A549 (cell line): ENCODE data around the gene RGS17. TPM values are rescaled to one million over a fixed set of nuclear protein-coding genes. Genes with fewer than 3 reads are reported as not detected.

Experiments used
- ATAC-seq, 2 experiments: fragments of 200-7000 bp in 1 of 2; fragments of >200 bp in 1 of 2; cut with Nextera tagmentation in 1 of 2; cut with Tn5 transposase in 1 of 2; 3 replicates each; pipeline versions ENCODE4 v1.8.0 to v1.9.1; 2018 to 2020; ENCODE audit warnings: mild to moderate bottlenecking in 1 of 2, moderate library complexity in 1 of 2
- CTCF ChIA-PET: fragments of 300-600 bp; sonication (Branson Sonifier 250); formaldehyde crosslinking; extraction: SDS; loops from one replicate; lab custom pipeline; 2021; ENCODE audit warnings: antibody characterized with exemption, inconsistent platforms; lab: Yijun Ruan, JAX
- POLR2A ChIA-PET: fragments of 350-600 bp; formaldehyde crosslinking; extraction: SDS; loops from one replicate; lab custom pipeline; 2021; ENCODE audit warnings: antibody characterized with exemption, inconsistent platforms; lab: Yijun Ruan, JAX
- DNase-seq, 2 experiments: peaks; one replicate each; pipeline versions ENCODE4 v3.0.0 to v3.0.0-alpha.2; 2011 to 2016; ENCODE audit warnings: low read depth in 1 of 2, low spot score in 1 of 2
- FAIRE-seq: peaks from 2 replicates; lab custom pipeline; 2011; peaks lifted over from hg19 to GRCh38; lab: Jason Lieb, UNC
- H3K27ac ChIP-seq, 2 experiments: fragments of >200 bp; sonication (Bioruptor Twin); formaldehyde crosslinking; 3 replicates each; pipeline ENCODE4 v1.5.1; 2016 to 2017
- H3K4me1 ChIP-seq: fragments of >200 bp; sonication (Bioruptor Twin); formaldehyde crosslinking; 3 replicates; pipeline ENCODE4 v1.6.1; 2016
- H3K4me2 ChIP-seq: fragments of >200 bp; sonication (Bioruptor Twin); formaldehyde crosslinking; 3 replicates; pipeline ENCODE4 v1.6.1; 2016
- H3K4me3 ChIP-seq: fragments of >200 bp; sonication (Bioruptor Twin); formaldehyde crosslinking; 3 replicates; pipeline ENCODE4 v1.5.1; 2016
- H3K9me3 ChIP-seq: fragments of >200 bp; sonication (Bioruptor Twin); formaldehyde crosslinking; 3 replicates; pipeline ENCODE4 v1.6.1; 2016
- BHLHE40 ChIP-seq: IDR thresholded peaks from 2 replicates; pipeline ENCODE4 v1.6.1; 2012; ENCODE audit warnings: low read depth, low read length, inconsistent platforms
- CBX2 ChIP-seq: fragments of 200-600 bp; sonication (generic); IDR thresholded peaks from 2 replicates; pipeline ENCODE4 v1.6.1; 2016; ENCODE audit warnings: low read depth, mild to moderate bottlenecking, borderline replicate concordance
- CHD2 ChIP-seq: fragments of 150-350 bp; IDR thresholded peaks from 2 replicates; pipeline ENCODE4 v1.6.1; 2014; ENCODE audit warnings: low read length; ENCODE audit not compliant: partially characterized antibody
- FOSL2 ChIP-seq, 2 experiments: fragments of 450-650 bp in 1 of 2; fragments of >200 bp in 1 of 2; sonication (Bioruptor Twin) in 1 of 2; formaldehyde crosslinking; IDR thresholded peaks; 2 replicates each; pipeline versions ENCODE4 v1.5.0 to v1.6.1; 2016 to 2020; ENCODE audit warnings: mild to moderate bottlenecking in 1 of 2, moderate library complexity in 1 of 2
- HDAC2 ChIP-seq: fragments of 200-600 bp; sonication (generic); IDR thresholded peaks from 2 replicates; pipeline ENCODE4 v1.6.1; 2016
- HEYL ChIP-seq: fragments of 250-450 bp; sonication (Bioruptor Pico); IDR thresholded peaks from 2 replicates; pipeline ENCODE4 v1.8.0; 2021; ENCODE audit warnings: mild to moderate bottlenecking, moderate library complexity
- HOXA7 ChIP-seq: fragments of 250-450 bp; sonication (Bioruptor Pico); IDR thresholded peaks from 2 replicates; pipeline ENCODE4 v1.5.0; 2020; ENCODE audit warnings: mild to moderate bottlenecking, moderate library complexity
- JUNB ChIP-seq: fragments of >200 bp; sonication (Bioruptor Twin); formaldehyde crosslinking; IDR thresholded peaks from 2 replicates; pipeline ENCODE4 v1.6.1; 2016
- KDM1A ChIP-seq: fragments of 200-600 bp; sonication (generic); IDR thresholded peaks from 2 replicates; pipeline ENCODE4 v1.6.1; 2016; ENCODE audit warnings: low read depth, mild to moderate bottlenecking
- MAFK ChIP-seq: fragments of 450-650 bp; IDR thresholded peaks from 2 replicates; pipeline ENCODE4 v1.6.1; 2014; ENCODE audit not compliant: partially characterized antibody
- MYC ChIP-seq: IDR thresholded peaks from 2 replicates; pipeline ENCODE4 v1.6.1; 2012; ENCODE audit warnings: mild to moderate bottlenecking, inconsistent platforms, low read length, improper control_type of control experiment, borderline replicate concordance
- NFE2L2 ChIP-seq: fragments of 150-350 bp; conservative IDR thresholded peaks from 2 replicates; pipeline ENCODE4 v1.6.1; 2014; ENCODE audit warnings: low read length
- NPAS2 ChIP-seq: fragments of 250-450 bp; sonication (Bioruptor Pico); IDR thresholded peaks from 2 replicates; pipeline ENCODE4 v1.8.0; 2022; ENCODE audit warnings: mild to moderate bottlenecking, moderate library complexity, borderline replicate concordance
- PHF8 ChIP-seq: fragments of 200-600 bp; sonication (generic); IDR thresholded peaks from 2 replicates; pipeline ENCODE4 v1.6.1; 2016; ENCODE audit warnings: low read depth, mild to moderate bottlenecking, antibody characterized with exemption, moderate library complexity, borderline replicate concordance
- RAD21 ChIP-seq, 2 experiments: fragments of >200 bp in 1 of 2; sonication (Bioruptor Twin) in 1 of 2; formaldehyde crosslinking in 1 of 2; IDR thresholded peaks in 1 of 2; conservative IDR thresholded peaks in 1 of 2; 2 replicates in 1 of 2; 3 replicates in 1 of 2; pipeline ENCODE4 v1.6.1; 2012 to 2018; ENCODE audit warnings: inconsistent platforms in 1 of 2
- RCOR1 ChIP-seq: fragments of 150-350 bp; IDR thresholded peaks from 2 replicates; pipeline ENCODE4 v1.6.1; 2014; ENCODE audit warnings: antibody characterized with exemption, low read length, low read depth
- RFX5 ChIP-seq: fragments of 450-650 bp; IDR thresholded peaks from 2 replicates; pipeline ENCODE4 v1.7.1; 2014; ENCODE audit warnings: antibody characterized with exemption, mild to moderate bottlenecking, moderate library complexity
- TP53 ChIP-seq: fragments of 250-450 bp; sonication (Bioruptor Pico); IDR thresholded peaks from 2 replicates; pipeline ENCODE4 v1.5.0; 2021; ENCODE audit warnings: mild to moderate bottlenecking, moderate library complexity
- ZC3H11A ChIP-seq: fragments of 450-650 bp; IDR thresholded peaks from 2 replicates; pipeline ENCODE4 v1.6.1; 2014; ENCODE audit warnings: antibody characterized with exemption, mild to moderate bottlenecking
- WGBS: methylation state at CpG from one replicate; pipeline ENCODE4 v1.1.6; 2017; ENCODE audit errors: missing lambda C conversion rate; 5-methylcytosine and 5-hydroxymethylcytosine counted together
- polyA plus RNA-seq, 4 experiments: library from polyadenylated mRNA; depleted of rRNA in 3 of 4; stranded (reverse); fragments of >200 nt; fragmentation: RNase III in 1 of 4; extraction: RNeasy Plus Mini Kit Qiagen cat#74134 plus additional on column Dnase treatment in 1 of 4; gene quantifications; 2 replicates in 3 of 4; 3 replicates in 1 of 4; pipeline ENCODE4 v1.2.3, GENCODE V29; 2011 to 2017
- TF ChIP-seq, protein P1 (sequence below): fragments of 450-650 bp; IDR thresholded peaks from 2 replicates; pipeline ENCODE4 v1.6.1; 2014; ENCODE audit warnings: antibody characterized with exemption
- TF ChIP-seq, protein P2 (sequence below): IDR thresholded peaks from 2 replicates; pipeline ENCODE4 v1.6.1; 2012
- TF ChIP-seq, protein P3 (sequence below): fragments of >200 bp; sonication (Bioruptor Twin); formaldehyde crosslinking; IDR thresholded peaks from 3 replicates; pipeline ENCODE4 v1.6.1; 2016
- TF ChIP-seq, protein P4 (sequence below): fragments of 250-450 bp; sonication (Bioruptor Pico); IDR thresholded peaks from 2 replicates; pipeline ENCODE4 v1.5.0; 2020; ENCODE audit warnings: low read depth, mild to moderate bottlenecking, moderate library complexity
- TF ChIP-seq, protein P5 (sequence below): fragments of 250-450 bp; sonication (Bioruptor Pico); IDR thresholded peaks from 2 replicates; pipeline ENCODE4 v1.5.0; 2021; ENCODE audit warnings: mild to moderate bottlenecking, moderate library complexity, borderline replicate concordance
- TF ChIP-seq, protein P6 (sequence below): IDR thresholded peaks from 2 replicates; pipeline ENCODE4 v1.6.1; 2012; ENCODE audit warnings: low read depth, borderline replicate concordance

Gene RGS17
- polyA plus RNA-seq, 2 of the 4 experiments (the other 2 are of a cell fraction), result 3.2 to 9.8 TPM

DNA sequence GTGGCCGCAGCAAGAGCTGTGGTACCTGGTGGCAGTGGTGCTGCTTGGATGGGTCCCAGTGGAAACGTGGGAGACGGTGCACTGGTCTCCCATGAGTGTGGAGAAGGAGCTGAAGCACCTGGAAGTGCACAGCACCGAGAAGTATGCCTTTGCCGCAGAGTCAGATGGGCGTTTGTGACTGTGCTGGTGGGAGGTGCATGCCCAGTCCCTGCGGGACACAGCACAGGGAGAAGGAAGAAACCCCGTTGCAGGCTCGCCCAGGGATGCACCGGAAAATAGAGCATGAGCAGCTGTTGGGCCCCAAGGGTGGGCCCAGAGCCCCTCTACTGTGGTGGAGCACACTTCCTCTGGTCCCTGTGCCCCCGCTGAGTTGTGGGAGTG is 19.3 kb upstream of the RGS17 start:
- no peak for DNase-seq
- no peak for TF ChIP-seq PHF8
- no peak for TF ChIP-seq ZC3H11A
- TF ChIP-seq, protein P1, sequence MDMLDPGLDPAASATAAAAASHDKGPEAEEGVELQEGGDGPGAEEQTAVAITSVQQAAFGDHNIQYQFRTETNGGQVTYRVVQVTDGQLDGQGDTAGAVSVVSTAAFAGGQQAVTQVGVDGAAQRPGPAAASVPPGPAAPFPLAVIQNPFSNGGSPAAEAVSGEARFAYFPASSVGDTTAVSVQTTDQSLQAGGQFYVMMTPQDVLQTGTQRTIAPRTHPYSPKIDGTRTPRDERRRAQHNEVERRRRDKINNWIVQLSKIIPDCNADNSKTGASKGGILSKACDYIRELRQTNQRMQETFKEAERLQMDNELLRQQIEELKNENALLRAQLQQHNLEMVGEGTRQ, result no peak
- no peak for TF ChIP-seq KDM1A
- no peak for TF ChIP-seq RAD21 (conservative IDR thresholded peaks at IDR 0.05 in 1 of 2, IDR thresholded peaks at IDR 0.05 in 1 of 2)
- TF ChIP-seq HEYL (CRISPR knock-in tag), result no peak
- no peak for TF ChIP-seq CBX2
- TF ChIP-seq, protein P2, sequence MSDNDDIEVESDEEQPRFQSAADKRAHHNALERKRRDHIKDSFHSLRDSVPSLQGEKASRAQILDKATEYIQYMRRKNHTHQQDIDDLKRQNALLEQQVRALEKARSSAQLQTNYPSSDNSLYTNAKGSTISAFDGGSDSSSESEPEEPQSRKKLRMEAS, result no peak
- TF ChIP-seq, protein P3, sequence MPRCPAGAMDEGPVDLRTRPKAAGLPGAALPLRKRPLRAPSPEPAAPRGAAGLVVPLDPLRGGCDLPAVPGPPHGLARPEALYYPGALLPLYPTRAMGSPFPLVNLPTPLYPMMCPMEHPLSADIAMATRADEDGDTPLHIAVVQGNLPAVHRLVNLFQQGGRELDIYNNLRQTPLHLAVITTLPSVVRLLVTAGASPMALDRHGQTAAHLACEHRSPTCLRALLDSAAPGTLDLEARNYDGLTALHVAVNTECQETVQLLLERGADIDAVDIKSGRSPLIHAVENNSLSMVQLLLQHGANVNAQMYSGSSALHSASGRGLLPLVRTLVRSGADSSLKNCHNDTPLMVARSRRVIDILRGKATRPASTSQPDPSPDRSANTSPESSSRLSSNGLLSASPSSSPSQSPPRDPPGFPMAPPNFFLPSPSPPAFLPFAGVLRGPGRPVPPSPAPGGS, result no peak
- TF ChIP-seq, protein P4, sequence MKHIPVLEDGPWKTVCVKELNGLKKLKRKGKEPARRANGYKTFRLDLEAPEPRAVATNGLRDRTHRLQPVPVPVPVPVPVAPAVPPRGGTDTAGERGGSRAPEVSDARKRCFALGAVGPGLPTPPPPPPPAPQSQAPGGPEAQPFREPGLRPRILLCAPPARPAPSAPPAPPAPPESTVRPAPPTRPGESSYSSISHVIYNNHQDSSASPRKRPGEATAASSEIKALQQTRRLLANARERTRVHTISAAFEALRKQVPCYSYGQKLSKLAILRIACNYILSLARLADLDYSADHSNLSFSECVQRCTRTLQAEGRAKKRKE (CRISPR knock-in tag), result no peak
- TF ChIP-seq HDAC2, result no peak
- no peak for TF ChIP-seq RCOR1
- TF ChIP-seq, protein P5, sequence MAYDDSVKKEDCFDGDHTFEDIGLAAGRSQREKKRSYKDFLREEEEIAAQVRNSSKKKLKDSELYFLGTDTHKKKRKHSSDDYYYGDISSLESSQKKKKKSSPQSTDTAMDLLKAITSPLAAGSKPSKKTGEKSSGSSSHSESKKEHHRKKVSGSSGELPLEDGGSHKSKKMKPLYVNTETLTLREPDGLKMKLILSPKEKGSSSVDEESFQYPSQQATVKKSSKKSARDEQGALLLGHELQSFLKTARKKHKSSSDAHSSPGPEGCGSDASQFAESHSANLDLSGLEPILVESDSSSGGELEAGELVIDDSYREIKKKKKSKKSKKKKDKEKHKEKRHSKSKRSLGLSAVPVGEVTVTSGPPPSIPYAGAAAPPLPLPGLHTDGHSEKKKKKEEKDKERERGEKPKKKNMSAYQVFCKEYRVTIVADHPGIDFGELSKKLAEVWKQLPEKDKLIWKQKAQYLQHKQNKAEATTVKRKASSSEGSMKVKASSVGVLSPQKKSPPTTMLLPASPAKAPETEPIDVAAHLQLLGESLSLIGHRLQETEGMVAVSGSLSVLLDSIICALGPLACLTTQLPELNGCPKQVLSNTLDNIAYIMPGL, result no peak
- TF ChIP-seq CHD2, result no peak
- TF ChIP-seq JUNB, result no peak
- TF ChIP-seq, protein P6, sequence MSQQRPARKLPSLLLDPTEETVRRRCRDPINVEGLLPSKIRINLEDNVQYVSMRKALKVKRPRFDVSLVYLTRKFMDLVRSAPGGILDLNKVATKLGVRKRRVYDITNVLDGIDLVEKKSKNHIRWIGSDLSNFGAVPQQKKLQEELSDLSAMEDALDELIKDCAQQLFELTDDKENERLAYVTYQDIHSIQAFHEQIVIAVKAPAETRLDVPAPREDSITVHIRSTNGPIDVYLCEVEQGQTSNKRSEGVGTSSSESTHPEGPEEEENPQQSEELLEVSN, result no peak
- no peak for TF ChIP-seq FOSL2 (IDR thresholded peaks at IDR 0.05)
- TF ChIP-seq FOSL2 (CRISPR knock-in tag; IDR thresholded peaks at IDR 0.05), result no peak
- TF ChIP-seq HOXA7 (CRISPR knock-in tag), result no peak
- Histone ChIP-seq H3K9me3 (no peaks in the 10 kb centered on the region), H3K4me1 (no peaks in the 10 kb centered on the region), H3K4me3 (no peak overlapping the region), H3K4me2 (no peak overlapping the region), H3K27ac (no peak overlapping the region)
- ChIA-PET CTCF (interaction anchor here (1.5 kb wide), 1 partner anchor 33 kb away, joined by 3 read pairs; no protein-coding TSS in a partner anchor), POLR2A (no interaction called here)
- no peak for ATAC-seq
- 82% methylated on average over 7 of the region's 11 CpGs for WGBS
- no peak for FAIRE-seq

DNA sequence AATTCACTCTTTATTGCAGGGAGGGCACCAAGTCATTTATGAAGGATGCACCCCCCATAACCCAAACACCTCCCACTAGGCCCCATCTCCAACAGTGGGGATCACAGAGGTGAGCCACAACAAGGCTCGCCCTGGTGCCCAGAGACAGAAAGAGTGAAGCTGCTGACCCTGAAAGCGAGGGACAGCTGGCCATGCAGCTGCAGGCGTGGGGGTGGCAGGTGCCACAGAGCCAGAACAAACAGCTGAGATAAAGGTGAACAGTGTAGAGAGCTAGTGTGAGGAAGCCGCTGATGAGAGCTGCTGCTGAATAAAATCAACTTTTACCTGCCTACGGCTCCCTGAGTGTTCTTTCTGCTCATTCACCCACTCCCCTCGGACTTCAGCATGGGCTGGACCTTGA is 18.8 kb upstream of the RGS17 start:
- Histone ChIP-seq H3K27ac (no peak overlapping the region), H3K9me3 (no peaks in the 10 kb centered on the region), H3K4me1 (no peaks in the 10 kb centered on the region), H3K4me2 (no peak overlapping the region), H3K4me3 (no peak overlapping the region)
- DNase-seq (no peak), ATAC-seq (no peak), FAIRE-seq (no peak)
- TF ChIP-seq MAFK, result no peak
- no peak for TF ChIP-seq TP53 (CRISPR knock-in tag)
- no peak for TF ChIP-seq RCOR1
- TF ChIP-seq RFX5, result no peak
- TF ChIP-seq MYC, result no peak
- TF ChIP-seq NFE2L2, result no peak
- TF ChIP-seq NPAS2, result no peak
- no peak for TF ChIP-seq BHLHE40
- 61% methylated on average over 6 of the region's 6 CpGs for WGBS
- CTCF ChIA-PET, result interaction anchor here (1.5 kb wide), 1 partner anchor 34 kb away, joined by 3 read pairs; no protein-coding TSS in a partner anchor
- POLR2A ChIA-PET, result no interaction called here
